Gastroesophageal sphincter (tissue), 3 donors: Measurements from ENCODE around the gene DYNC1LI1.

Experiments
- CTCF ChIP-seq, 4 experiments: fragments of 200-600 bp in 2 of 4; fragments of 450-650 bp in 2 of 4; sonication (generic) in 1 of 4; IDR thresholded peaks; one replicate each; pipeline ENCODE4 v1.5.1; 2017 to 2019; ENCODE audit warnings: antibody characterized with exemption in 4 of 4, mild to moderate bottlenecking in 2 of 4, moderate library complexity in 2 of 4
- EP300 ChIP-seq: sonication (generic); formaldehyde crosslinking; IDR thresholded peaks from one replicate; pipeline ENCODE4 v1.6.1; 2017; ENCODE audit warnings: antibody characterized with exemption, mild to moderate bottlenecking
- POLR2A ChIP-seq, 2 donors: fragments of 450-650 bp; IDR thresholded peaks; one replicate each; pipeline ENCODE4 v1.6.1; 2017; ENCODE audit warnings: antibody characterized with exemption in 2 of 2, mild to moderate bottlenecking in 2 of 2, moderate library complexity in 1 of 2
- POLR2AphosphoS5 ChIP-seq: sonication (generic); formaldehyde crosslinking; IDR thresholded peaks from one replicate; pipeline ENCODE4 v1.6.1; 2017; ENCODE audit warnings: antibody characterized with exemption

- TF ChIP-seq POLR2AphosphoS5 (peak; percentile 60), CTCF (IDR thresholded peaks at IDR 0.05) (no peak), POLR2A (IDR thresholded peaks at IDR 0.05) (peak; percentile 56 to 67), EP300 (no peak)
These were observed 68.3 kb downstream of the DYNC1LI1 start, which contains the start of gene CMTM6 for GRCh38 chr3:32502118-32502945.
